ENCODE measurements around the gene RIIAD1.
"Not testable (repeated sequence)": the region's sequence is repeated elsewhere in the genome, so short reads cannot be mapped to it uniquely, and the experiment has no call there.

The RIIAD1 gene, protein sequence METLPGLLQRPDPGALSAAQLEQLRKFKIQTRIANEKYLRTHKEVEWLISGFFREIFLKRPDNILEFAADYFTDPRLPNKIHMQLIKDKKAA

DNA sequence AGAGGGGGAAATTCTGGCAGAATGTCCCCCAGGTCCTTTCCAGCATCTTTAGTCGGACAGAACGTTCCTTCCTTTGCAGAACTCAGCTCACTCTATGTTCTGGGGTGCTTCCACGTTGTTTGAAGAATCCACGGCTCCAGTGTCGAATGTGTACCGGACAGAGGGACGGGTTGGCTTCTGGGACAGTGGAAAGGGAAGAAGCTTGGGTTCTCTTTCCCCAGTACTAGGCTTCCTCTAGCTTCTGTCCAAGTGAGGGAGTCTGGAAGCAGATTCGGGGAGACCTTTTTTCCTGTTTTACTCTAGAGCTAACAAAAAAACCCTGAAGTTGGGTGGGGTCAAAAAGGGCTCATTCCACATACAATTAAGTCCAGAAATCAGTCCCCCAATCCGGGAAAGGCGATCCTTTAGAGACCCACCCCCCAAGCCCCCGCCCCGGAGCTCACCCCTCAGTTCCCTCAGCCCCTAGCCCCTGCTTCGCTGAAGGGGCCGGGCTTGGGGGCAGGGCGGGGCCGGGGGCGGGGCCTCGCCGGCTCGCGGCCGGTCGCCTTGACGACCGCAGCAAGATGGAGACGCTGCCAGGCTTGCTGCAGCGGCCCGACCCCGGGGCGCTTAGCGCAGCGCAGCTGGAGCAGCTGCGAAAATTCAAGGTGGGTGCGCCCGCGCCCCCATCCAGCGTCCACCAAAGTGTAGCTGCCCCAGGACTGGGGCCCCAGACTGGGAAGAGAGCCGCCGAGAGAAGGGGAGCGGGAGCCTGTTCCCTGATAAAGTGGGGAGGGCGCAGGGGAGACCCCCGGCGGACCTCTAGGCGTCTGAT is at the start of gene RIIAD1:
Gene RIIAD1, plus strand, starts transcription at position 549 of the 814 bp plus-strand sequence. Its CDS starts 15 bp downstream, at position 564.
- DNase-seq: no peak

DNA sequence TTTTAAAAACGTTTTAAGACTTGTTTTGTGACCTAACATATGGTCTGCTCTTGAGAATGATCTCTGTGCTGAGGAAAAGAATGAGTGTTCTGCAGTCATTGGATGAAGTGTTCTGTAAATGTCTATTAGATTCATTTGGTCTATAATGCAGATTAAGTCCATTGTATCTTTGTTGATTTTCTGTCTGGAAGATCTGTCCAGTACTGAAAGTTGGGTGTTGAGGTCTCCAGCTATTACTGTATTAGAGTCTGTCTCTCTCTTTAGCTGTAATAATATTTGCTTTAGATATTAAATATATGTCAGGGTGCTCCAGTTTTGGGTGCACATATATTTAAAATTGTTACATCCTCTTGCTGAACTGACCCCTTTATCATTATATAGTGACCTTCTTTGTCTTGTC is 47.9 kb upstream of the RIIAD1 start:
- DNase-seq: no peak

DNA sequence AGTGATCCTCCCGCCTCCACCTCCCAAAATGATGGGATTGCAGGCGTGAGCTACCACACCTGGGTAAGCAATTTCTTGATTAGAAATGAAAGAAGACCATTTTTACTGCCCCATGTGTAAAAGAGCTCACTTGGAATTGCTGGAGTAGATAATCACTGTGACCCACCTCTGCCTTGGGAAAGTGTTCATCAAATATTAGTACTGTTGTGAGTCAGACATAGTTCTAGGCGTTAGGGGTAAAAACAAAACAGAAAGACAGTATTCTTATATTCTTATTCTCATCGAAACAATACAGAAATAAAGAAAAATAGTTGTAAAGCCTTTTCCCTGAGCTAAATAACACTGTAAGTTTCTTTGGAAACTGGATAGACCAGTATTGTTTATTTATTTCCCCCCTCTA is 40.9 kb upstream of the RIIAD1 start:
- DNase-seq: no peak

DNA sequence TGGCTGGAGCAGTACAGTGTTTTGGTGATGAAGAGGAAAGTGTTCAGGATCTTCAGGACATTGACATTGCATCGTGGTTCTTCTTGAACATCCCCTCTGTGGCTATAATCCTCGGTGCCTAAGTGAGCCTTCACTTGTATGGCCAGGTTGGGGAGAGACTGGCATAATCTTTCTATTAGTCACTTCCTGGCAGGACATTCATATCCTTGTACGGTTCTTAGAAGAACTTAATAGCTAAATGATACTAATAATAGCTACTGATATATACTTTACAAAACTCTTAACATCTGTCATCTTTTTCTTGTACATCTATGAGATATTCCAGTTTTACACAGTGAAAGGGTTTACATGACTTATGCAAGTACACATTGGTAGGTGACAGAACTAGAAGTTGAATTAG is 40.5 kb upstream of the RIIAD1 start:
- no peak for DNase-seq

DNA sequence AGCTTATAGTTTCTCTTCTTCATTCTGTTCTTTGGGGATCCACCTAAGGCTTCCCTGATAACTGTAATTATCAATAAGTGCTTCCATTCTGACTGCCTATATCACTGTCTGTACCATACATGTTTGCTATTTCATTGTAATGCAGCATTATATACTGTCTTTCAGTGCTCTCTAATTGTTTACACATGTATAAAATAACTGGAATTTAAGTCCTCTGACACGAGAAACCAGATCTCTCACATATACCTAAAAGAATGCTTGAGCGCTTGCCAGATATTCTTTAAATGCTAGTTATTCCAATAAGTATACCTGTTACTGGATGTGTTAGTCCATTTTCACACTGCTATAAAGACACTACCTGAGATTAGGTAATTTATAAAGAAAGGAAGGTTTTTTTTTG is 39.4 kb upstream of the RIIAD1 start:
- no peak for DNase-seq

DNA sequence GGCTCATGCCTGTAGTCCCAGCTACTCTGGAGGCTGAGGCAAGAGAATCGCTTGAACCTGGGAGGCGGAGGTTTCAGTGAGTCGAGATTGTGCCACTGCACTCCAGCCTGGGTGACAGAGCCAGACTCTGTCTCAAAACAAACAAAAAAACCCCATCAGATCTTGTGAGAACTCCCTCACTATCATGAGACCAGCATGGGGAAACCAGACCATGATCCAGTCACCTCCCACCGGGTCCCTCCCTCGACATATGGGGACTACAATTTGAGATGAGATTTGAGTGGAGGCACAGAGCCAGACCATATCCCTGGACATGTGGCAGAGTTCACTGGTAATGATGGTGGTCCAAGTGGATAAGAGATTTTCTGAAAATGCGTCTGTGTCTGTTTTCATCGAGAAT is 38.4 kb upstream of the RIIAD1 start:
- not testable (repeated sequence) for DNase-seq

DNA sequence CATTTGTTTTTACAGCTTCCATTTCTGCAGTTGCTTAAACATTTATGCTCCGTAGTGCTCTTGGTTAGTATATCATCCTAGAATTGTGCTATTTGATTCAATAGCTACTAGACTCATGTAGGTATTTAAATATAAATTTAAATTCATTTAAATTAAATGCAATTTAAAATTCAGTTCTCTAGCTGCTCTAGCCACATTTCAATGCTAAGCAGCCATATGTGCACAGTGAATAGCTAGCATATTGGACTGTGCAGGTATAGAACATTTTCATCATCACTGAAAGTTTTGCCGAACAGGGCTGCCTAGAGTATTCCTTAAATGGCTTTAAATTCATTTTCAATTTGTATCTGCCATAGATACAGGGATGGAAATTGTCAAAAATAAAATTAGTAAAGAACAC is 37.2 kb upstream of the RIIAD1 start:
- DNase-seq: no peak

DNA sequence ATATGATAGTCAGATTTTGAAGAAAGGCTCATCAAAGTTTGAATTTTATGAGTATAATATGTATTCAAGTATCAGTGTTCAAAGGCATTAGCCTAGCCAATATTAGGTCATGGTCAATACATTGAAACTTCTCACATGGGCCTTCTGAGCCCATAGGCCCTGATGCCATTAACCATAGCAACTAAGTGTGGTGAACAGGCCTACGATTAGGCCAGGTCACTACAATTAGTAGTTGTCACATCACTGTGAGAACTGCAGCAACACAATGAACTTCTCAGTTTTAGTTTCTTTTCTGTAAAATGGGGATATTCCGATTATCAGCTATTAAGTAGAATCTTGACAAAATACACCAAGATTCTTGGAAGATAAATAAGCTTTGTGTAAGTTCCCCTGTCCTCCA is 34.8 kb upstream of the RIIAD1 start:
- DNase-seq: no peak

DNA sequence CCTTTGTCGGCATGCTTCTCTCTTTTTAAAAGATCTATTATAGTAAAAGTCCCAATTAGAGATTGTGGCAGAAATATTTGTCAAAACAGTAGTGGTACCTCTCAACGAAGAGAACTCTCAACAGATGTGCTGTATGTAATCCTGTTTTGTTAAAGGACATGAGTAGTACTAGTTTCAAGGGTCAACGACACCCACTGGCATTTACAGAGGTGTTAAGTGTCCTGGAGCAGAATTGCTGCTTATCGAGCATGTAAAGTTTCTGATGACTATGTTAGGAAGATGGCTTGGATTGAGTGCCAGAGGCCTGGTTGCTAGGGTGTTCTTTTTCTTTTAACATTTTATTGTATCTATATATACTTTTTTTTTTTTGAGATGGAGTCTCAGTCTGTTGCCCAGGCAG is 31.8 kb upstream of the RIIAD1 start:
- no peak for DNase-seq

DNA sequence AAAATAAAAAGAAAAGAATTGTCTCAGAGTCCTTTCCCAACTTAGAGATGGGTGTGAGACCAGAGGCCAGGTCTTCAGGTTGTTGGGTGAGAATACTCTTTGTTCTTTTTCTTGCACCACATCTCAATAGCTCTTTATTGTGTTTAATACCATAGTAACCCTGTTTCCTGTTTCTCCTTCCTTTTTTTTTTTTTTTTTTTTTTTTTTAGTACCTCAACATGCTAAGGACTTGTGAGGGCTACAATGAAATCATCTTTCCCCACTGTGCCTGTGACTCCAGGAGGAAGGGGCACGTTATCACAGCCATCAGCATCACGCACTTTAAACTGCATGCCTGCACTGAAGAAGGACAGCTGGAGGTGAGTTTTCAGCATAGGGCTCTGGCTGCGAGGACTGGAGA is 29.1 kb upstream of the RIIAD1 start:
- DNase-seq: no peak

DNA sequence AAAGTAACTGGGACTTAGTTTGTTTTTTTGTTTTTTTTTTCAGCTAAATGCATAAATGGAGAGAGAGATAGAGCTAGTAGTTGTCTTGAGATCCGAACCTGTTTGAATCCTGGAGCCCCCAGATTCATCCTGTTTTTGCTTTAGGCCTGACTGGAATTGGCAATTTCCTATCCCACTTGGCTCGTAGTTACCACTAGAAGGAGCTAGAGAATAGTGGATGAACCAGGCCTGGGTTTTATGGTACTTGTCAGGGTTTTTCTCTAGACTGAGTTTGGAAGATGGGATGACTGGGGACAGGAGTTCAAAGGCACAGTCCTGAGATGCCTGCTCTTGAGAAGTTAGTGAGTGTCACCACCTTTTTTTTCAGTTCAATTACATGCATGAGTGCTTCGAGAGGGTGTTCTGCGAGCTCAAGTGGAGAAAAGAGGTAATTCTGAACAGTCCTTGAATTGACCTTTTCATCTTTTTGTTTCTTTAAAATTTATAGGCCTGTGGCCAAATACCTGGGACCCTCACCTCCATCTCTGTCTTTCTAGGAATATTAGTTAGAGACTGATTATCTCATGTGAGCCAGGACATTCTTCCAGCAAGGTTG is 28.2 kb upstream of the RIIAD1 start:
- DNase-seq: no peak

DNA sequence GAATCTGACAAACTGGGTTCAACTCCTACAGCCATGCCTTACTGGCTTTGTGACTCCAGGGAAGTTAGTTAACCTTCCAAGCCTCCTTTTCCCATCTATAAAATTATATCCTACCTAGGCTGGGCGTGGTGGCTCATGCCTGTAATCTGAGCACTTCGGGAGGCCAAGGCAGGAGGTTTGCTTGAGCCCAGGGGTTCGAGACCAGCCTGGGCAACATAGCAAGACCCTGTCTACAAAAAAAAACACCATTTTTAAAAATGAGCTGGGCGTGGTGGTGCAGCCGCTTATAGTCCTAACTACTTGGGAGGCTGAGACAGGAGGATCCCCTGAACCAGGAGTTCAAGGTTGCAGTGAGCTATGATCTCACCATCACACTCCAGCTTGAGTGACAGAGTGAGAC is 19.8 kb upstream of the RIIAD1 start:
- DNase-seq: no peak

DNA sequence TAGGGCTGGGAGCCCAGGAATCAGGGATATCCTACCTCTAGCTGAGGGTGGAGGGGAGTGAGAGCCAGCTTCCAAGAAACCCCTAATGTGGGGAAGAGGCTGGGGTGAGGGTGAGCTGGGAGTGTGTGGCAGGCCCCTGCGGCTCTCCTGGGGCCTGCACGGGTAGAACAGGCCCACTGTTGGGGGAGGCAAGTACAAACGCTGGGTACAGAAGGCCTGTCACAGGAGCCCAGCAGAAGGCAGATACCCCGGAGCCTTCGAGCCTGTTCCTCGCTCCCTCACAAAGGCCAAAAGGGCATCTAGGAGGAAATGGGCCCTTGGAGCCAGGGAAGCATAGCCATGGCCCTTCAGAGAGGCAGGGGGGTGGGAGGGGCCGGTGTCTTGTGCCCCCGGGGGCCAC is 18.4 kb upstream of the RIIAD1 start:
- DNase-seq: no peak

DNA sequence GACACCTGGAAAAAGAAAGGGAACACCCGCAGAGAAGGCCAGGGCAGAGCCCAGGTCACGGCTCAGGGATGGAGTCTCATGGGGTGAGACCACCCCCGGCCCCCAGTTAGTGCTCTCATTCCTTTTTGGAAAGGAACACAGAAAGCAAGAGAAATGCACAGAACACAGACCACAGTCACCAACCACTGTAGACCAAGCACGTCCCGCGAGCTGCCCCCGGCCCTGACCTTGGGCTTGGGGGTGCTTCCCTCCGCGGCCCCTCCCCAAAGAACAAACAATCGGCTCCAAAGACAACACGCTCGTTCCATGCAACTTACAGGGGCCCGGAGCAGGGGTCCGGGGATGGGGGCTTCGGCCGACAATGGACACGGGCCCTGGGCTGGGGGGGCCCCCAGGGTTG is 17.5 kb upstream of the RIIAD1 start:
- no peak for DNase-seq

DNA sequence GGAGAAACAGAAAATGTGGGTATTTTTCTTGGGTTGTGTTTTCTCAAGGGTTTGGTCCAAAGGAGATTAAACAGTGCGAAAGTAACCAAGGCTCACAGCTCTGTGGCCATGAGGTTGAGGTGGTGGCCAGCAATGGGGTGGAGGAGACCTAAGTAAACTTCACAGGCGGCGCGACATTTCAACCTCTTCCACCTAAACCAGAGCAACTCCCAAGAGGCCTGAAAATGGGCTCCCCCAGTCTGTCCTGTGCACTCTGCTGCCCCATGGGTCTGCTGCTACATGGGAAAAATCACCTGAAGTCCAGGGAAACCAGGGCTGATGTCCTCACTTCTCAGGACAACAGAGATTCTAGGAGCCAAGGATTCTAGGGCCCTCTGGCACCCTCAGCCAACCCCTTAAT is 17.1 kb upstream of the RIIAD1 start:
- DNase-seq: no peak

DNA sequence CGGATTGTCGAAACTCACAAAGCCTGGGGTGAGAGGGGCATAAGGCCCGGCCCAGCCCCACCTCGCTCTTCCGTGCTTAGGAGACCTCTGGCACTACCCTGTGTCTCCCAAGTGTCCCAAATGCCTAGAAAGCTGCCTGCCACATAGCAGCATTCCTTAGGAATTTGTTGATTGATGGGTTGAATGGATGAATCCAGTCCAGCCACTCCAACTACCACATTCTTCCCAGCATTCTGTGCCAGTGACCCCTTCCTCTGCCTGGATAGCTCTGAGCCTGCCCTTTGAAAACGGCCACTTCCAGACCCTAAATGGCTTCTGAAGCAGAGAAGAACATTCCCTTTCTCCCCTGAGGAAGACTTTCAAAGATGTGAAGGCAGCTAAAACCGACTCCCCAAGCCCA is 16.2 kb upstream of the RIIAD1 start:
- no peak for DNase-seq

DNA sequence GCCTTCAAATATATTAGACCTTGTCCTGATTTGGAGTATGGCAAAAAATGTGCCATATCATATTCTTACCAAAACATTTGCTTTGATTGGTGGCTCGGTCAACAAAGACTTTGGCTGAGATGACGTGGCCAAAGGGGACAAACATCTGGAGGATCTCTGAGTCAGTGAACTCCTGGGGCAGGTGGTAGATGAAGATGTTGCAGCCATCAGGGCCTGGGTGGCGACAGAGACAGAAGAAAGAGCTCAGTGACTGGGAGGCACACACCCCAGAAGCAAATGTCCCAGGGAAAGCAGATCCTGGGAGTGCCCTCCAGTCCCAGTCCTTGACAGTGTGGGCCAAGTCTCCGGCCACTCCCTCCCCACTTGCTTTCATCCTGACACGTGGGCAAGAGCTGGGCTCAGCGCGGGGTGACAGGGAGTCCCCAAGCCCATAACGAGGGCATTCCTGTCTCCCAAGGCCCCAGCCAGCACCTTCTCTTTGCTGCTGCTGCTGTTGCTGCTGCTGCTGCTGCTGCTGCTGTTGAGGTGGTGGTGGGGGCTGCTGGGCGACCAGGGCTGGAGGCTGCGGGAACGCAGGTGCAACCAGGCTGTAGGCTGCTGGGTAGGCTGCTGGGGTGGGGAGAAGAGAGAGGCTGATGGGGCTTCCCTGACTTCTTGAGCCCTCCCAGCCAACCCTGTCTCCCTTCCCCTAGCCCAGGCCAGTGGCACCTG is 15.4 kb upstream of the RIIAD1 start:
- DNase-seq: no peak

DNA sequence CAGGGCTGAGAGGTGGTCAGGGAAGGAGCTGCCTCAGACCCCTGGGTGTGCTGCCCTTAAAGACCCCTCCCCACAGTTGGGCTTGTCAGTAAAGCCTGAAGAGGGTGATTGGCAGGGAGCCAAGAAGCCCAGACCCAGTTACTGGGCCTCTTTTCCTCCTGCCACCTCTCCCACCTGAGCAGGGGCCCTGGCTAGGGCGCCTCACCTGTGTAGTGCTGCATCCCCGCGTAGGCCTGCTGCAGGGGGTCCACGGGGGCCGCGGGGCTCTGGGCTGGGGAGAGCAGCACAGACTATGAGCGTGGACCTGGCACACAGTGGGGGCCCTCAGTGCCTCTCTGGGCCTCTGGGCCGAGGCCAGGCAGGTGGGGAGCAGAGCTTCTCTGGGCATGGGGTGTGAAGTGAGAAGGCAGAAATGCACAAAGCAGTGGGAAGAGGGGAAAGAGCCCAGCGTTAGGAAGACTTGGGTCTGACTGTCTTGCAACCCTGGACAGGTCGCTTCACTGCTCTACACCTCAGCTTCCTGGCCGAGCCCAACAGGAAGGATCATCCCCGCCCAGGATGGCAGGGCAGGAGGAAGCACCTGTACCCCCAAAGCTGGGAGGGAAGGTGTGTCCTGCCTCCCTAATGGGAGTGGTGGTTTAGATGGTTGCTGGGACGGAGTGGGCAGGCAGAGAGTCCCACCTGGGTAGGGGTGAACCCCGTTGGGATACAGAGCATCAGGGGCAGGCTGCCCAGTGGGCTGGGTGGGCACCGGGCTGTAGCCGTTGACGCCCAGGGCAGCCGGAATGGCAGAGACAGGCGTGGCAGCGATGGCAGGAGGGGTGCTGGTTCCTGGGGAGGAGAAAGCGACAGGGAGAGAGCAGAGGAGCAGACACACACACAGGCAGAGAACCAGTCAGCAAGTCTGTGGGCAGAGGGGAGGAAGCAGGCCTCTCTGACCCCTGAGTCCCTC is 14.6 kb upstream of the RIIAD1 start:
- DNase-seq: no peak

DNA sequence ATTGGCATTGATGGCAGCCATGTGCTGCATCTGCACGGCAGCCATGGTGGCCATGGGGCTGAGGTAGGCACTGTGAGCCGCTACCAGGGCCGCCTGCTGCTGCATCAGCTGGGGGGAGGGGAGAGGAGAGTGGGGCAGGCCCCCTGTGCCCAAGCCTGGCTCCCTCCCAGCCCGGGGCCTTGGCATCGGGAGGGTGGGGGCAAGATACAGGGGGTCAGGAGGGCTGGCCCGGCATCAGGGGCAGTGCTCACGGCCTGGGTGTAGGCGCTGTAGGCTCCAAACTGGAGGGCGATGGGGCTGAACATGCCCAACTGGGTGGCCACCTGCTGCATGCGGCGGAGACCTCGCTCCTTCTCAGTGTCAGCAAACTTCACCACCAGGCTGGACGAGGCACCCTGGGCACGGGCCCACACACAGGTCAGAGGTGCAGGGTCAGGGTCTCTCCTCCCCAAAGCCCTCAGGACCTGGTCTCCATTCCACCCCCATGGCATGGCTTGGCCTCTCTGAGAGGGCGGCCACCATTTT is 13.7 kb upstream of the RIIAD1 start:
- DNase-seq: no peak

DNA sequence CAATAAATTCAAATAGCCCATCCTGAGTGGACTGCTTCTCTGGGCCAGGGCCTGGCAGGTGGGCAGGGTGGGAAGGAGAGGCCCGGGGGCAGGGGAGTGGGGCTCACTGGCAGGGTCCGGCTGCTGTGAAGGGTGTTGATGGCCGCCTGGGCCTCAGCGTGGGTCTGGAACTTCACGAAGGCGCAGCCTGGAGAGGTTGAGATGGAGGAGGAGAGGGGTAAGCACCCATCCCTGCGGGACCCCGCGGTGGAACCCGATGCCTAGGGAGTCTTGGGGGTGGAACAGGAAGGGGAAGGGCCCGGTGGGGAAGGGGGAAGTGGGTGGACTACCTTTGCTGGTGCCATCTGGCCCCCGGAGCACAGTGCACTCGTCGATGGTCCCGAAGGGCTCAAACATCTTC is 12.4 kb upstream of the RIIAD1 start:
- DNase-seq: no peak

DNA sequence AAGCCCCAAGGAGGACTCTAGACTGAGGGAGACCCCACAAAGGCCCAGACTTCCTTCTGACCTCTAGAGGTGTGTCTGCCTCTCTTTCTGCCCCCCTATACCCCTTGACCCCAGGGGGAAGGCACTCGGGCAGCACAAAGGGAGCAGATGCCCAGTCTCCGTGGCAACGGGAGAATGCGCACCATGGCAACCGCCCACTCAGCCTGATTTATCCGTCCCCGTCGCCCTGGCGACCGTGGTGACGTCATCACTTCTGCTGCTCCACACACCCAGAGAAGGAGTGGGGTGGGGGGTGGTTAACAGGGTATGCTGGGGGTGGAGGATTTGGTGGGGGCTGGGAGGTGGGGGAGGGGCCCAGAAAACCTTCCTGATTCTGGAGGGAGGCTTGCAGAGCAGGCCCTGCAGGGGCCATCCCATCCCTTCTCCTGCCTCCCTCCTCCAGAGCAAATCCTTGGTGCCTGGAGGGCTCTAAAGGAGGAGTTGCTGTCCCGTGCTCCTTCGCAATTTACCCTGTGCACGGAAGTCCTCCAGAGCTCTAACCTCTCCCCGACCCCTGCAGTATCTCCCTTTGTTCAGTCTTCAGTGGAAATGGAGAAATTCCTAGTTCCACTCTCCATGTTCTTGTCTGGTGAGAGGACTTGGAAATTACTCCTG is 11.0 kb upstream of the RIIAD1 start:
- DNase-seq: no peak

All from NK-92 treated with Interleukin-12 subunit alpha and Interleukin-12 subunit beta, amount 100 ng/mL, for 24 hours (cell line).